Measurements from ENCODE around the gene PTPRJ.

- TF ChIP-seq CTCF (conservative IDR thresholded peaks at IDR 0.05; ENCODE audit: low read length) (no peak), EZH2phosphoT487 (IDR thresholded peaks at IDR 0.05; ENCODE audit: borderline replicate concordance) (no peak)
Measured at GRCh38 chr11:47991894-47992293, 11.5 kb downstream of the PTPRJ start.

All from Loucy (cell line).